ENCODE measurements around the gene CNNM2. TPM values are rescaled to one million over a fixed set of nuclear protein-coding genes. Genes with fewer than 3 reads are reported as not detected.

Gene CNNM2
- polyA plus RNA-seq, 1 of the 3 experiments (the other 2 are of a cell fraction), result 4.0 TPM

GRCh38 chr10:102869258-102870198 lies 48.6 kb upstream of the CNNM2 start, which contains the start of gene AS3MT:
Gene AS3MT, plus strand, starts transcription at chr10:102869470. Its CDS starts 123 bp downstream, at chr10:102869593.
- POLR2A ChIA-PET, result interaction anchor here (0.6 to 1.3 kb wide), 5 partner anchors 8 to 224 kb away, joined by 3 to 5 read pairs (median 3); no protein-coding TSS in a partner anchor
- TF ChIP-seq YY1 (IDR thresholded peaks at IDR 0.05; ENCODE audit: low read depth), result no peak
- TF ChIP-seq, protein P1, sequence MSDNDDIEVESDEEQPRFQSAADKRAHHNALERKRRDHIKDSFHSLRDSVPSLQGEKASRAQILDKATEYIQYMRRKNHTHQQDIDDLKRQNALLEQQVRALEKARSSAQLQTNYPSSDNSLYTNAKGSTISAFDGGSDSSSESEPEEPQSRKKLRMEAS (IDR thresholded peaks at IDR 0.05; ENCODE audit: low read depth), result 0 out of 2 replicates have a peak, but pooled peaks have one; percentile 17
- CTCF ChIA-PET, result interaction anchor here (0.9 to 1.6 kb wide), 7 partner anchors 11 to 453 kb away, joined by 3 to 5 read pairs (median 4); no protein-coding TSS in a partner anchor

GRCh38 chr10:102870221-102870620 lies 47.9 kb upstream of the CNNM2 start:
- Histone ChIP-seq H4K20me1 (ENCODE audit: insufficient read depth) (no peaks in the 10 kb centered on the region), H3K27ac (ENCODE audit: low read depth in 2 of 2, low read length in 1 of 2) (no peak overlapping the region), H3K36me3 (replicated peaks in 1 of 2; ENCODE audit: control insufficient read depth in 1 of 2, insufficient read depth in 2 of 2, low read length in 1 of 2) (peaks cover 3 to 7% of the 10 kb centered on the region in 2 experiments), H3K9me2 (no peaks in the 10 kb centered on the region), H3K4me1 (ENCODE audit: control insufficient read depth in 1 of 2, insufficient read depth in 2 of 2, low read depth in 1 of 2, low read length in 1 of 2) (peaks cover 0 to 6% of the 10 kb centered on the region in 2 experiments; a peak in 1 of 4 replicates), H3K4me3 (ENCODE audit: low read depth in 2 of 2, low read length in 1 of 2) (peak overlapping the region; percentile 53 to 66), H3F3A (replicated peaks; ENCODE audit: insufficient read depth) (peaks cover 8% of the 10 kb centered on the region), H3K9ac (no peak overlapping the region), H3K27me3 (ENCODE audit: insufficient read depth) (no peaks in the 10 kb centered on the region), H3K79me2 (ENCODE audit: insufficient read depth) (no peaks in the 10 kb centered on the region), H2AFZ (ENCODE audit: low read depth) (peak overlapping the region; percentile 97; the same call in 1 of the 2 replicates), H3K9me3 (no peaks in the 10 kb centered on the region), H3K4me2 (peak overlapping the region; percentile 96)
- POLR2A ChIA-PET, result no interaction called here
- 97% methylated on average over 10 of the region's 10 CpGs for WGBS (ENCODE audit: low lambda C conversion rate)
- DNase-seq, result no peak
- TF ChIP-seq NRF1 (IDR thresholded peaks at IDR 0.05; ENCODE audit: low read depth, low read length) (no peak), POLR2AphosphoS5 (IDR thresholded peaks at IDR 0.05; ENCODE audit: low read depth, low read length) (no peak), GATA2 (CRISPR knock-in tag; IDR thresholded peaks at IDR 0.05) (no peak), SMC3 (IDR thresholded peaks at IDR 0.05; ENCODE audit: low read depth, low read length) (no peak), ELF1 (IDR thresholded peaks at IDR 0.05) (no peak), TCF12 (IDR thresholded peaks at IDR 0.05) (no peak), RAD21 (IDR thresholded peaks at IDR 0.05; ENCODE audit: low read length) (no peak)
- CTCF ChIA-PET, result interaction anchor here (1.3 to 1.6 kb wide), 2 partner anchors 35 to 37 kb away, joined by 5 read pairs; no protein-coding TSS in a partner anchor

More at GRCh38 chr10:102869258-102870198, 48.6 kb upstream of the CNNM2 start, which contains the start of gene AS3MT:
- Histone ChIP-seq H3K4me3 (ENCODE audit: low read depth in 2 of 2, low read length in 1 of 2) (peak within 1 kb of the TSS; percentile 53 to 66), H3K27ac (ENCODE audit: low read depth in 2 of 2, low read length in 1 of 2) (peak within 1 kb of the TSS in 1 of 2 experiments; percentile 29; a peak in 1 of 4 replicates), H3K79me2 (ENCODE audit: insufficient read depth) (no peaks in the 10 kb centered on the region), H2AFZ (ENCODE audit: low read depth) (peak within 1 kb of the TSS; percentile 97), H3K9me3 (no peaks in the 10 kb centered on the region), H3F3A (replicated peaks; ENCODE audit: insufficient read depth) (peaks cover 8% of the 10 kb centered on the region), H3K9ac (peak within 1 kb of the TSS; percentile 65), H4K20me1 (ENCODE audit: insufficient read depth) (no peaks in the 10 kb centered on the region), H3K4me1 (ENCODE audit: control insufficient read depth in 1 of 2, insufficient read depth in 2 of 2, low read depth in 1 of 2, low read length in 1 of 2) (peaks cover 0 to 6% of the 10 kb centered on the region in 2 experiments; a peak in 1 of 4 replicates), H3K27me3 (ENCODE audit: insufficient read depth) (no peaks in the 10 kb centered on the region), H3K36me3 (replicated peaks in 1 of 2; ENCODE audit: control insufficient read depth in 1 of 2, insufficient read depth in 2 of 2, low read length in 1 of 2) (peaks cover 5 to 13% of the 10 kb centered on the region in 2 experiments), H3K9me2 (no peaks in the 10 kb centered on the region), H3K4me2 (peak within 1 kb of the TSS; percentile 96)
- 21% methylated on average over 36 of the region's 63 CpGs for WGBS (ENCODE audit: low lambda C conversion rate)
- DNase-seq, result peak; percentile 92

DNA sequence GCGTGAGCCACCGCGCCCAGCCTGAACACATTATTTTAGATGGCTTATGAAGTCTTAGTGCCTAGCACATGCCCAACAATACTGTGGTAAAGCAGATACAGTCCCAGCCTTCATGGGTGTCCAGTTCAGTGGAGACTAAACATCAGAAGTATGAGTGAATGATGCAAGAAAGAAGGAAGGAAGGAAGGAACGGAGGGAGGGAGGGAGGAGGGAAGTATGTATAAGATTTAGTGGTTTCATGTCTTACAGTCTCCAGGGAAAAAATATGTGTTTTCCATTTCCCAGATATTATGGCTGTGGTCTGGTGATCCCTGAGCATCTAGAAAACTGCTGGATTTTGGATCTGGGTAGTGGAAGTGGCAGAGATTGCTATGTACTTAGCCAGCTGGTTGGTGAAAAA lies 45.9 kb upstream of the CNNM2 start:
- H3K9ac ChIP-seq, result no peak overlapping the region
- no peak for TF ChIP-seq TCF12 (IDR thresholded peaks at IDR 0.05)
- no peak for TF ChIP-seq RAD21 (IDR thresholded peaks at IDR 0.05; ENCODE audit: low read length)
- no peak for TF ChIP-seq TEAD4 (IDR thresholded peaks at IDR 0.05; ENCODE audit: borderline replicate concordance, insufficient read depth)
- TF ChIP-seq POLR2AphosphoS5 (IDR thresholded peaks at IDR 0.05; ENCODE audit: low read depth, low read length), result no peak
- no peak for TF ChIP-seq FOXM1 (IDR thresholded peaks at IDR 0.05; ENCODE audit: low read depth)
- TF ChIP-seq, protein P2, sequence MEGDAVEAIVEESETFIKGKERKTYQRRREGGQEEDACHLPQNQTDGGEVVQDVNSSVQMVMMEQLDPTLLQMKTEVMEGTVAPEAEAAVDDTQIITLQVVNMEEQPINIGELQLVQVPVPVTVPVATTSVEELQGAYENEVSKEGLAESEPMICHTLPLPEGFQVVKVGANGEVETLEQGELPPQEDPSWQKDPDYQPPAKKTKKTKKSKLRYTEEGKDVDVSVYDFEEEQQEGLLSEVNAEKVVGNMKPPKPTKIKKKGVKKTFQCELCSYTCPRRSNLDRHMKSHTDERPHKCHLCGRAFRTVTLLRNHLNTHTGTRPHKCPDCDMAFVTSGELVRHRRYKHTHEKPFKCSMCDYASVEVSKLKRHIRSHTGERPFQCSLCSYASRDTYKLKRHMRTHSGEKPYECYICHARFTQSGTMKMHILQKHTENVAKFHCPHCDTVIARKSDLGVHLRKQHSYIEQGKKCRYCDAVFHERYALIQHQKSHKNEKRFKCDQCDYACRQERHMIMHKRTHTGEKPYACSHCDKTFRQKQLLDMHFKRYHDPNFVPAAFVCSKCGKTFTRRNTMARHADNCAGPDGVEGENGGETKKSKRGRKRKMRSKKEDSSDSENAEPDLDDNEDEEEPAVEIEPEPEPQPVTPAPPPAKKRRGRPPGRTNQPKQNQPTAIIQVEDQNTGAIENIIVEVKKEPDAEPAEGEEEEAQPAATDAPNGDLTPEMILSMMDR (IDR thresholded peaks at IDR 0.05), result no peak
- no peak for TF ChIP-seq MXI1 (IDR thresholded peaks at IDR 0.05; ENCODE audit: low read depth, low read length)
- TF ChIP-seq, protein P1 (IDR thresholded peaks at IDR 0.05; ENCODE audit: low read depth), result no peak

More for the DNA sequence above, 45.9 kb upstream of the CNNM2 start:
- Histone ChIP-seq H2AFZ (ENCODE audit: low read depth) (no peak overlapping the region), H3F3A (replicated peaks; ENCODE audit: insufficient read depth) (peaks cover 5% of the 10 kb centered on the region), H3K27ac (ENCODE audit: low read depth in 2 of 2, low read length in 1 of 2) (no peak overlapping the region), H3K4me1 (ENCODE audit: control insufficient read depth in 1 of 2, insufficient read depth in 2 of 2, low read depth in 1 of 2, low read length in 1 of 2) (peaks cover 0 to 6% of the 10 kb centered on the region in 2 experiments; a peak in 1 of 4 replicates), H3K79me2 (ENCODE audit: insufficient read depth) (no peaks in the 10 kb centered on the region), H3K36me3 (replicated peaks in 1 of 2; ENCODE audit: control insufficient read depth in 1 of 2, insufficient read depth in 2 of 2, low read length in 1 of 2) (peaks cover 0 to 8% of the 10 kb centered on the region in 2 experiments), H3K4me3 (ENCODE audit: low read depth in 2 of 2, low read length in 1 of 2) (no peak overlapping the region), H3K27me3 (ENCODE audit: insufficient read depth) (no peaks in the 10 kb centered on the region), H3K9me2 (no peaks in the 10 kb centered on the region), H4K20me1 (ENCODE audit: insufficient read depth) (no peaks in the 10 kb centered on the region), H3K9me3 (no peaks in the 10 kb centered on the region), H3K4me2 (no peak overlapping the region)
- ChIA-PET POLR2A (no interaction called here), CTCF (interaction anchor here (0.6 to 1.2 kb wide), 2 partner anchors 15 to 462 kb away, joined by 3 read pairs; no protein-coding TSS in a partner anchor)
- no peak for DNase-seq
- 95% methylated on average over 4 of the region's 4 CpGs for WGBS (ENCODE audit: low lambda C conversion rate)

All from SK-N-SH (cell line).